Caco-2 (cell line): ENCODE measurements around the gene SPACA5B. TPM values are rescaled to one million over a fixed set of nuclear protein-coding genes. Genes with fewer than 3 reads are reported as not detected.
"Not testable (repeated sequence)": the region's sequence is repeated elsewhere in the genome, so short reads cannot be mapped to it uniquely, and the experiment has no call there.

Experiments used
- BruUV-seq: library from RNA; stranded (reverse); fragments of 400-500 nt; replicated peaks from 2 replicates; lab custom pipeline; 2021; lab: Mats Ljungman, UMichigan
- CTCF ChIA-PET: fragments of 300-600 bp; sonication (Branson Sonifier 250); formaldehyde crosslinking; loops from one replicate; lab custom pipeline; 2022; ENCODE audit warnings: antibody characterized with exemption; lab: Charles Lee
- POLR2A ChIA-PET: fragments of 300-600 bp; sonication (Branson Sonifier 250); formaldehyde crosslinking; loops from one replicate; lab custom pipeline; 2022; ENCODE audit warnings: antibody characterized with exemption; lab: Charles Lee
- DNase-seq, 2 experiments: peaks; one replicate each; pipeline versions ENCODE4 v3.0.0 to v3.0.0-alpha.2; 2020 to 2022
- H3K27me3 ChIP-seq: replicated peaks from 2 replicates; pipeline ENCODE4 v1.6.0; 2011; ENCODE audit warnings: low read length; ENCODE audit not compliant: control insufficient read depth, insufficient read depth
- H3K36me3 ChIP-seq: 2 replicates; pipeline ENCODE4 v1.5.1; 2011; ENCODE audit warnings: low read length; ENCODE audit not compliant: control insufficient read depth, insufficient read depth
- H3K4me1 ChIP-seq: fragments of 250-450 bp; sonication (Bioruptor Pico); 2 replicates; pipeline ENCODE4 v1.5.1; 2020; ENCODE audit warnings: mild to moderate bottlenecking
- H3K4me3 ChIP-seq: 2 replicates; pipeline ENCODE4 v1.5.1; 2011; ENCODE audit warnings: low read depth, mild to moderate bottlenecking, control low read depth, low read length
- H3K9me3 ChIP-seq: fragments of 250-450 bp; sonication (Bioruptor Pico); 2 replicates; pipeline ENCODE4 v1.5.1; 2020; ENCODE audit warnings: mild to moderate bottlenecking, moderate library complexity
- H3K27ac Mint-ChIP-seq: one replicate; pipeline ENCODE4 v1.8.0; 2022; ENCODE audit warnings: mixed read lengths; ENCODE audit not compliant: unreplicated experiment
- H3K27me3 Mint-ChIP-seq: one replicate; pipeline ENCODE4 v1.8.0; 2022; ENCODE audit warnings: mixed read lengths; ENCODE audit not compliant: insufficient read depth, unreplicated experiment
- H3K36me3 Mint-ChIP-seq: one replicate; pipeline ENCODE4 v1.8.0; 2022; ENCODE audit warnings: mild to moderate bottlenecking, mixed read lengths; ENCODE audit not compliant: insufficient read depth, unreplicated experiment
- H3K4me1 Mint-ChIP-seq: one replicate; pipeline ENCODE4 v1.8.0; 2022; ENCODE audit warnings: low read depth, mixed read lengths; ENCODE audit not compliant: unreplicated experiment
- H3K4me3 Mint-ChIP-seq: one replicate; pipeline ENCODE4 v1.8.0; 2022; ENCODE audit warnings: mild to moderate bottlenecking, moderate library complexity, mixed read lengths; ENCODE audit not compliant: unreplicated experiment
- H3K9me3 Mint-ChIP-seq: one replicate; pipeline ENCODE4 v1.8.0; 2022; ENCODE audit warnings: mixed read lengths; ENCODE audit not compliant: unreplicated experiment
- CTCF ChIP-seq, 2 experiments: fragments of 200-600 bp in 1 of 2; IDR thresholded peaks; 1 replicate in 1 of 2; 2 replicates in 1 of 2; pipeline versions ENCODE4 v1.5.1 to v1.8.0; 2011 to 2022; ENCODE audit warnings: antibody characterized with exemption in 1 of 2, control low read depth in 1 of 2, inconsistent platforms in 1 of 2, low read depth in 1 of 2, low read length in 1 of 2, mild to moderate bottlenecking in 1 of 2, moderate library complexity in 1 of 2; ENCODE audit not compliant: insufficient read depth in 1 of 2, severe bottlenecking in 1 of 2, unreplicated experiment in 1 of 2
- intact Hi-C: fragments of 100-400 bp; cut with micrococcal nuclease; formaldehyde crosslinking; loops from one replicate; pipeline ENCODE4 v1.10.0; 2022; ENCODE audit not compliant: unreplicated experiment
- total RNA-seq: library from RNA; stranded (reverse); gene quantifications from 2 replicates; pipeline ENCODE4 v1.2.3, GENCODE V29; 2022

The SPACA5B gene
- total RNA-seq, 1 experiment from 2014 or later = not detected

- BruUV-seq, intact Hi-C loops, H3K9me3 ChIP-seq: not testable (repeated sequence)
These were observed 8.7 kb downstream of the SPACA5B start for GRCh38 chrX:48139076-48139475.

DNA sequence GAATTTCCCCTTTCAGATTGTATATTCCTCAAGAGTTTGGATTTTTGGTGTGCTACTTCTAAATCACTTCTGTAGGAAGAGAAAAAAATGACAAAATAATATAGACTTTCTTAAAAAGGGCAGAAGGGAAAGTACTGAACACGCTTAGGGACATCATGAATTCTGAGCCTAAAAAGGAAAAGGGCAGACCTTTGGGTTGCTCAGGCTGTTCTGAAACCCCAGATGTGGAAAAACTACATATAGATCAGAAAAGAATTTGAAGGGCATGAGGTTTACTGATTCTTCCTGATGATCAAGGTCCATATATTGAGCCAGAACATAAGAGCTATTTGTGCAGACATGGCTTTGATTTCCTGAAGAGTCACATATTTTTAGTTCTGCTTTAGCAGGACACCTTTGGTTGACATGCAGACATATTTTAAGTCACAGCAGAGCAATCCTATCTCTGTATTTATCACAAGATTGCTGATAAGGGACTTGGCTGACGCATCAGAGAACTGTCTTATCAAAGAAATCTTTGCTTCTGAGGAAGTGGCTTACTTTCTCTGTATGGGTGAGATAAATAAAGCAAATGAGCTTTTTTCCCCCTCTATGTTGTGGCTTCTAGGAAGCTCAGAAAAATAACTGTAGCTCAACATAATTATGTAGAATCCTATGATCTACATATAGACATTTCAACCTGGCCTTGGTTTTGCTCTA, 11.5 kb downstream of the SPACA5B start:
- H3K36me3 Mint-ChIP-seq, POLR2A ChIA-PET, CTCF ChIA-PET, DNase-seq, intact Hi-C loops, H3K4me3 ChIP-seq, H3K4me3 Mint-ChIP-seq, H3K9me3 Mint-ChIP-seq, H3K4me1 ChIP-seq, H3K36me3 ChIP-seq, BruUV-seq, H3K27me3 Mint-ChIP-seq, H3K9me3 ChIP-seq, H3K27me3 ChIP-seq, H3K27ac Mint-ChIP-seq: not testable (repeated sequence)
- peaks cover 10% of the 10 kb centered on the region for H3K4me1 Mint-ChIP-seq

More at GRCh38 chrX:48139076-48139475, 8.7 kb downstream of the SPACA5B start:
- CTCF ChIA-PET, H3K27ac Mint-ChIP-seq, POLR2A ChIA-PET, H3K4me1 ChIP-seq, H3K36me3 ChIP-seq, DNase-seq, H3K4me1 Mint-ChIP-seq, H3K27me3 ChIP-seq, H3K4me3 ChIP-seq, H3K27me3 Mint-ChIP-seq, H3K9me3 Mint-ChIP-seq, H3K36me3 Mint-ChIP-seq, H3K4me3 Mint-ChIP-seq: not testable (repeated sequence)

GRCh38 chrX:48142697-48143096, 12.3 kb downstream of the SPACA5B start:
- H3K4me1 ChIP-seq, H3K36me3 ChIP-seq, H3K4me3 Mint-ChIP-seq, H3K9me3 ChIP-seq, H3K27me3 Mint-ChIP-seq, H3K9me3 Mint-ChIP-seq, CTCF ChIA-PET, intact Hi-C loops, DNase-seq, H3K27ac Mint-ChIP-seq, H3K4me3 ChIP-seq, H3K27me3 ChIP-seq, BruUV-seq, H3K36me3 Mint-ChIP-seq, POLR2A ChIA-PET: not testable (repeated sequence)
- H3K4me1 Mint-ChIP-seq = peaks cover 10% of the 10 kb centered on the region

DNA sequence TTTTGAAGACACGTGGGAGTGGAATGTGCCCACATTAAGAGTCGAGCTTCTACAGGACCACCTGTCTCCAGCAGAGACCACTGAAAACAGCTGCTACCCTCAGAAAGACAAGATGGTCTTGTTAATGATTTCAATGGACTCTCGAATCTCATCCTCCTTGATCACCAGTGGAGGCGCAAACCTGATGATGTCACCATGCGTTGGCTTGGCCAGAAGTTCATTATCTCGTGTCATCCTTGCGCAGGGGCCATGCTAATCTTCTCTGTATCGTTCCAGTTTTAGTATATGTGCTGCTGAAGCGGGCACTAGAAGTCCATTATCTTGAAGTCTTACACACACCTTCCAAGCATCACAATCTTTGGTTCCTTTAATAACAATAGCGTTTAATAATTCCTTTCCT, 23.3 kb downstream of the SPACA5B start:
- BruUV-seq = no TSS peak
- no peak overlapping the region for H3K27ac Mint-ChIP-seq
- H3K4me1 Mint-ChIP-seq = no peaks in the 10 kb centered on the region
- no peak for TF ChIP-seq CTCF (IDR thresholded peaks at IDR 0.05; ENCODE audit: insufficient read depth in 1 of 2, low read depth in 1 of 2, low read length in 1 of 2, severe bottlenecking in 1 of 2, unreplicated experiment in 1 of 2)
- CTCF ChIA-PET = no interaction called here
- no peaks in the 10 kb centered on the region for H3K36me3 Mint-ChIP-seq
- Histone ChIP-seq H3K36me3 (no peaks in the 10 kb centered on the region), H3K4me3 (no peak overlapping the region), H3K9me3 (no peaks in the 10 kb centered on the region), H3K27me3 (no peaks in the 10 kb centered on the region), H3K4me1 (no peaks in the 10 kb centered on the region)
- POLR2A ChIA-PET = no interaction called here
- intact Hi-C loops = no loop called here
- no peaks in the 10 kb centered on the region for H3K27me3 Mint-ChIP-seq
- no peak for DNase-seq
- no peaks in the 10 kb centered on the region for H3K9me3 Mint-ChIP-seq
- no peak overlapping the region for H3K4me3 Mint-ChIP-seq
